Peyer's patch (tissue), 4 donors: ENCODE results near the gene DMBX1. TPM values are rescaled to one million over a fixed set of nuclear protein-coding genes. Genes with fewer than 3 reads are reported as not detected.

ENCODE experiments used
- DNase-seq, 3 donors: peaks; one replicate each; pipeline ENCODE4 v3.0.0-alpha.2; 2017 to 2019
- H3K27ac ChIP-seq, 4 donors: fragments of 200-600 bp; sonication (generic); one replicate each; pipeline ENCODE4 v1.5.1; 2016 to 2019
- H3K27me3 ChIP-seq, 2 donors: fragments of 200-600 bp; sonication (generic); one replicate each; pipeline ENCODE4 v1.5.1; 2019
- H3K36me3 ChIP-seq, 3 donors: fragments of 200-600 bp; sonication (generic); one replicate each; pipeline ENCODE4 v1.5.1; 2016 to 2019
- H3K4me1 ChIP-seq, 4 donors: fragments of 200-600 bp; sonication (generic); one replicate each; pipeline ENCODE4 v1.5.1; 2016 to 2019
- H3K4me3 ChIP-seq, 4 donors: fragments of 200-600 bp; sonication (generic); 1 replicate in 3 of 4; 2 replicates in 1 of 4; pipeline ENCODE4 v1.5.1; 2016 to 2019; ENCODE audit warnings: mild to moderate bottlenecking in 1 of 4
- H3K9me3 ChIP-seq, 4 donors: fragments of 200-600 bp; sonication (generic); one replicate each; pipeline ENCODE4 v1.5.1; 2016 to 2019; ENCODE audit warnings: mild to moderate bottlenecking in 1 of 4
- CTCF ChIP-seq, 6 experiments: fragments of 450-650 bp in 4 of 6; fragments of 200-600 bp in 2 of 6; sonication (generic) in 1 of 6; IDR thresholded peaks; one replicate each; pipeline ENCODE4 v1.5.1; 2017 to 2019; ENCODE audit warnings: antibody characterized with exemption in 6 of 6, mild to moderate bottlenecking in 3 of 6, moderate library complexity in 1 of 6
- POLR2A ChIP-seq, 2 donors: fragments of 450-650 bp; IDR thresholded peaks; one replicate each; pipeline ENCODE4 v1.5.1; 2017; ENCODE audit warnings: antibody characterized with exemption in 2 of 2, mild to moderate bottlenecking in 2 of 2, moderate library complexity in 2 of 2
- total RNA-seq, 4 donors: library from RNA; depleted of rRNA; stranded (reverse); fragments of >200 nt; gene quantifications; one replicate each; pipeline ENCODE4 v1.1.0, GENCODE V29; 2016

DMBX1 gene
- not detected for total RNA-seq

GRCh38 chr1:46489638-46490405 is at the start of gene DMBX1:
Gene DMBX1, plus strand, starts transcription at chr1:46489836. Its CDS starts 17,175 bp downstream, at chr1:46507011.
- no peak within 1 kb of the TSS for H3K27ac ChIP-seq
- H3K9me3 ChIP-seq: no peaks in the 10 kb centered on the region
- peaks cover 0 to 67% of the 10 kb centered on the region in 2 donors for H3K27me3 ChIP-seq
- H3K4me1 ChIP-seq: peaks cover 0 to 25% (median 8%) of the 10 kb centered on the region in 4 donors
- no peaks in the 10 kb centered on the region for H3K36me3 ChIP-seq
- peak in 2 of 3 donors; percentile 53 to 79 for DNase-seq
- TF ChIP-seq CTCF (IDR thresholded peaks at IDR 0.05): no peak
- TF ChIP-seq POLR2A (IDR thresholded peaks at IDR 0.05): no peak
- peak within 1 kb of the TSS; percentile 7 to 51 (median 40) for H3K4me3 ChIP-seq

GRCh38 chr1:46440478-46440877 is 49.2 kb upstream of the DMBX1 start:
- H3K4me1 ChIP-seq: peaks cover 0 to 9% (median 3%) of the 10 kb centered on the region in 4 donors
- no peaks in the 10 kb centered on the region for H3K9me3 ChIP-seq
- H3K27ac ChIP-seq: no peak overlapping the region
- no peaks in the 10 kb centered on the region for H3K36me3 ChIP-seq
- no peak for DNase-seq
- no peak overlapping the region for H3K4me3 ChIP-seq
- no peak for TF ChIP-seq CTCF (IDR thresholded peaks at IDR 0.05)
- no peak for TF ChIP-seq POLR2A (IDR thresholded peaks at IDR 0.05)
- H3K27me3 ChIP-seq: no peaks in the 10 kb centered on the region

DNA sequence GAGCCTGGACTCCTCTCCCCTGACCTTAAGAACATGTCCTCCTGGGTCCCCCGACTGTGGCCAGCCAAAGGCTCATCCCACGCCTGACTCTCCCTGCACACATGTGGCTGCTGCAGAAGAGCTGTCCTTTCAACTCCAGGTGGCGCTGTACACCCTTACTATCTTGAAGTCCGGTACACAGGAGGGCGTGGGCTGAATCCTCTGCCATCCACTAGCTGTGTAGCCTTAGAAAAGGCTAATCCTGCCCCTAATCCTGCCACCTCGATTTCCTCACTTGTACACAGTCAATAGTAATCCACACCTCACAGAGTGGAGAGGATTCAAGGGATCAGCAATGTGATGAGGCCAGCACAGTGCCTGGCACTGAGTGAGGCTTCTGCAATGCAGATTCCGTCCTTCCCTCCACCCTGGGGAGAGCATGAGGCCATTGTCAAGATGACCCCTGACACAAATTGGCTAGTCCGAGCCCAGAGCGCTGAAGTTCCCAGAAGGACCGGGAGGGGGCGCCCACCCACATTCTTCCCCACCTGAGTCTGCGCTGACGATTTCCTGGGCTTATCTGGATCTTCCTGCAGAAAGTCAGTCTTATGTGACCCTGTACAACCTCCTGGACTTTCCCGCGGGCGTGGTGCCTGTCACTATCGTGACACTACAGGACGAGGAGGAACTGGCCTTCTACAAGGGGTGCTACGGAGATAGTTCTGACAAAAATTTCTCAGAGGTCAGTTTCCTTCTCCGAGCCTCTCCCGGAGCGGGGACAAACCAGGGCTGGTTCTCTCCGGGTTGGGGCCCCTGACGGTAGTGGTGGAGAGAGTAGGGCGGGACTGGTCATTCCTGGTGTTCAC is 47.1 kb upstream of the DMBX1 start:
- TF ChIP-seq CTCF (IDR thresholded peaks at IDR 0.05) (peak; percentile 57 to 91 (median 78)), POLR2A (IDR thresholded peaks at IDR 0.05) (no peak)
- Histone ChIP-seq H3K36me3 (no peaks in the 10 kb centered on the region), H3K4me1 (peaks cover 0 to 9% (median 3%) of the 10 kb centered on the region in 4 donors), H3K9me3 (no peaks in the 10 kb centered on the region), H3K4me3 (peak overlapping the region; percentile 19 to 49 (median 36)), H3K27ac (peak overlapping the region in 1 of 4 donors; percentile 22), H3K27me3 (no peaks in the 10 kb centered on the region)
- DNase-seq: peak; percentile 63 to 87 (median 86)

DNA sequence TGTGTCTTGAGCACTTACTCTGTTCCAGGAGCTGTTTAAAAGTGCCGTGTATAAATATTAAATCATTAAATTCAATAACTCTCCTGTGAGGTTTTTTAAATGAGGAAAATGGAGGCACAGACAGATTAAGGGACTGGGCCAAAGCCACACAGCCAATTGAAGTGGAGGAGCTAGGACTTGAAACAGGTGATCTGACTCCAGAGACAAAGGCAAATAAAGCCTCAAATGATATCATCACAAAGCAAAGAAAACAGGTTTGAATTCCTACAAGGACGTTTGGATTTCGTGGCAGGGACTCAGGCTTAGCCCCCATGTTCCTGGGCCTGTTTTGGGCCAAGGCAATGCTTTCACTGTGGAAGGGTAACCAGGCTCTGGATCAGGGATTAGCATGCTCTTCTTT is 45.2 kb upstream of the DMBX1 start:
- Histone ChIP-seq H3K9me3 (no peaks in the 10 kb centered on the region), H3K4me1 (peaks cover 0 to 14% (median 3%) of the 10 kb centered on the region in 4 donors), H3K36me3 (no peaks in the 10 kb centered on the region), H3K27me3 (no peaks in the 10 kb centered on the region), H3K27ac (no peak overlapping the region), H3K4me3 (no peak overlapping the region)
- no peak for DNase-seq
- no peak for TF ChIP-seq POLR2A (IDR thresholded peaks at IDR 0.05)
- no peak for TF ChIP-seq CTCF (IDR thresholded peaks at IDR 0.05)

GRCh38 chr1:46445773-46446256 is 43.8 kb upstream of the DMBX1 start:
- no peaks in the 10 kb centered on the region for H3K27me3 ChIP-seq
- H3K4me1 ChIP-seq: peaks cover 0 to 14% (median 3%) of the 10 kb centered on the region in 4 donors
- no peak overlapping the region for H3K27ac ChIP-seq
- H3K4me3 ChIP-seq: no peak overlapping the region
- DNase-seq: no peak
- no peaks in the 10 kb centered on the region for H3K36me3 ChIP-seq
- H3K9me3 ChIP-seq: no peaks in the 10 kb centered on the region
- TF ChIP-seq POLR2A (IDR thresholded peaks at IDR 0.05) (no peak), CTCF (IDR thresholded peaks at IDR 0.05) (no peak)
